NOMO-1 treated with dmso at 0.1 percent for 144 hours (cell line): Measurements from ENCODE around the gene WWC1.

Source experiments
- DNase-seq: peaks from one replicate; lab custom pipeline; 2025; ENCODE audit not compliant: unreplicated experiment; lab: John Stamatoyannopoulos, UW

WWC1 gene

GRCh38 chr5:168360521-168361285 lies 69.3 kb downstream of the WWC1 start:
- DNase-seq: no peak

- no peak for DNase-seq
Measured at GRCh38 chr5:168362097-168362885, 70.8 kb downstream of the WWC1 start.

DNA sequence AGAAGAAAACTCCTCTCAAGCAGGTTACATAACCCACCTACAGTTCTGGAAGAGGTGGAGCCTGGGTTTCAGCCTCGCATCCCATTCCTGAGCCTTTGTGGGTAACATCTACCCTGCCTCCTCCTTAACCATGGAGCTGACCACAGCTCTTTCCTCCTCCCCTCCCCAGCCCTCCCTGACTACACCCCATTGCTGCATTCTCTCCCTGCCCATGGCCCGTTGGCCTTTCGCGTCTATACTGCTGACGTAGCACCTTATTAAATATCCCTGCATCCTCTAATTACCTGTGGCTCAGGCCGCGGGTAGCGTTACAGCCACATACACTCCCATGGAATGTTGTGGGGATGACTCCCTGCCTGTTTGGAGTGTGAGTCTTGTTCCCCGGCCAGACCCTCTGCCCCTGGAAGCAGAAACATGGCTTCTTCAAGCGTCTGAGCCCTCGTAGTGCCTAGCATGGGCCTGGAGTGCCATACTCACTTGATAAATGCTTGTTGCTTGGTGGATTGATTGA lies 72.8 kb downstream of the WWC1 start:
- DNase-seq: no peak

DNA sequence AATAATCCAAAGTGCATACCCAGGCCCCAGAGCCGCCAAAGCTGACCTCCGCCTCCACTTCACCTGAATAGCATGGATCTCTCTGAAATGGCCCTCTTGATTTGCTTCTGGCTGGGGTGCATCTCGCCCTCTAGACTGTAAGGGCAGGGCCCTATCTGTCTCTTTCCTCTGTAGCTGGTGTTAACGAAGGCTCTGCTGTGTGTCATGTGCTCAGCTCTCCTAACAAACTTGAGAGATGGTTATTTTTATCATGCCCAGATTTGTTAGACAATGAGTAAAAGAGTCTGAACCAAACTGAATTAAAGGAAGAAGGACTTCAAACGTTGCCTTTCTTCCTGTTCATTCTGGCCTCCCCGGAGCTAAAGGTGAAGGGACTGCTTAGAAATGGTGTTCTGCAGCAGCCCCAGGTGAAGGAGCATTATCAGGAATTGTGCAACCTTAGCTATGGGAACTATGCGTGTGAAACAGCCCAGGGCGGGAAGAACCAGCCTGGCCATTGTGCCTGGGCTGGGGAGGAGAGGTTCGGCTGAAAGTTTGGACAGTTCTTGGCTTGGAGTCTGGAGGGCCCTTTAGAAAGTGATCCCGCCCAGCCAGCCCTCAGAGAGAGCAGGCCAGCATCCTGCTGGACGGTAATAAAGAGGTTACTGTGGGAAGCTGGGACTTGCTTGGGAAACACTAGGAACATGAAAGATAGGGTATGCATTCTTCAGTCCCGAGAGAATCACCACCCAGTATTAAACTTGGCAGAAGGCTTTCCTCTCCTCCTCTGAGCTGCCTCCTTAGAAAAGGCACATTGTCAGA lies 73.5 kb downstream of the WWC1 start:
- DNase-seq: no peak

GRCh38 chr5:168365581-168366081 lies 74.2 kb downstream of the WWC1 start:
- no peak for DNase-seq

DNA sequence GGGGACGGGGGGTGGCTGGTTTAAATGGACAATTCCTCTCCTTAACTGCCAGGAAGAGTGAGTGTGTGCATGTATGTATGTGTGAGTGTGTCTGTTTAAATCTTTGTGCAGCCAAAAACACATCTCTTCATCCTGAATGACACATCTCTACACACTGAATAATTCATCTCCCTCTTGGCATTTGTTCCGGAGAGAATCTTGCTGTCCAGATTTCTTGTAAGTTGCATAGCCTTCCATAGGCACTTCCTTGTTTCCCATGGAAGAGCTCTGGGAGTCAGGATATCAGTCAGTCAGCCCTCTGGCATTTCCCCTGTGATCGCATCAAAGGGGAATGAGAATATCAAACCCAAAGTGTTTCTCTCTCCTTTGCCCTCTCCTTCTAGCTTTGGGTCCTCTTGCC lies 74.7 kb downstream of the WWC1 start:
- no peak for DNase-seq

DNA sequence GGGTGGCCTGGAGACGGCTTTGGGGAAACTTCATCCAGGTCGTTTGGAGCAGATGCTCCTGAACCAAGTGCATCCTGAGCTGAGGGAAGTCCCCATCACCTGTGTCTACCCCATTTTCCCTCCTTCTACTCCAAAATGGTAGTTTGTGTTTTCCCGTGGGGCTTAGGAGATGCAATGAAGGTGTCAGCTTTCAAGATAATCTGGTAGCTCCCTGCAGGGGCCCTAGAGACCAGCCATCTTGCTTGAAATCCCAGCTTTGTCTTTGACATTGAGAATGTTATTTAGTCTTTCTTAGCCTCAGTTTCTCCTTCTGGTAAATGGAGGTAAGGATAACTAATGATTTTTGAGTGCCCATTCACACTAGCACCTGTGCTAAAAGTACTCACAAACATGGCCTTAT lies 77.4 kb downstream of the WWC1 start:
- DNase-seq: no peak

GRCh38 chr5:168370831-168371230 lies 79.4 kb downstream of the WWC1 start:
- no peak for DNase-seq

- no peak for DNase-seq
Measured at GRCh38 chr5:168372356-168372946, 81.0 kb downstream of the WWC1 start.

DNA sequence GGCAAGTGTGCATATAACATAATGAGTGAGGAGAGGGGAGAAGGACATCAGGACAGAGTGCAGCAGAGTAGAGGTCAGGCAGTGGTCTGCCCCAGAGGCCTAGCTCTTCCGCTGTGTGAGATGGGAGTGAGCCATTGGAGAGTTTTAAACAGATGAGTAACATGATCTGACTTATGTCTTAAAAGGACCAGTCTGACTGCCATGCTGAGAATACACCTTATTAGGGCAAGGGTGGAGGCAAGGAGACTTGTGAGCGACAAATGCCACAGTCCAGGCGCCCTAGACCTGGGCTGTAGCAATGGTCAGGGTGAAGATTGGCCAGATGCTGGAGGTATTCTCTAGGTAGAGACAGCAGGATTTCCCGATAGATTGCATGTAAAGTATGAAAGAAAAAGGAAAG lies 83.1 kb downstream of the WWC1 start:
- DNase-seq: no peak

GRCh38 chr5:168375214-168375613 lies 83.8 kb downstream of the WWC1 start:
- DNase-seq: no peak

DNA sequence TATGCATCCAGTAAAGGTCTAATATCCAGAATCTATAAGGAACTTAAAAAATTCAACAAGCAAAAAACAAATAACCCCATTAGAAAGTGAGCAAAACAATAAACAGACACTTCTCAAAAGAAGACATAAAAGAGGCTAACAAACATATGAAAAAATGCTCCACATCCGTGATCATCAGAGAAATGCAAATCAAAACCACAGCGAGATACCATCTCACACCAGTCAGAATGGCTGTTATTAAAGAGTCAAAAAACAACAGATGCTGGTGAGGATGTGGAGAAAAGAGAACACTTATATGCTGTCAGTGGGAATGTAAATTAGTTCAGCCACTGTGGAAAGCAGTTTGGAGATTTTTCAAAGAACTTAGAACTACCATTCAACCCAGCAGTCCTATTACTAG lies 86.1 kb downstream of the WWC1 start:
- no peak for DNase-seq

DNA sequence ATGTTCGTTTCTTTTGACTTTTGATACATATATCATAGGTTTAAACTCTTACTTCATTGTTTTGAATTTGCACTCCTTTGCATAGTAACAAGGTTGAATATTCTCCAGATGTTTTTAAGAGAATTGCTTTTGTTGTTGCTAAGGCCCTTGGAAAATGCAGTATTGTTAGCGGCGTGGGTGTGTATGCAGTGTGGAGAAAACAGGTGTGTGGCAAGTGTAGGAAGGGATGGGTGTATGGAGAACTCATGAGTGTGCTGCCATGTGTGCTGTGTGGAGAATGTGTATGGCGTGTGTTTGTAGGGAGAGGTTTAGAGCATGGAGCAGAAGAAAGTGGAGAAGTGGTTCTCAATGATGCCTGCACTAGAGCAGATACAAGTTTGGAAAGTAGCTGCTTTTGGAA lies 87.3 kb downstream of the WWC1 start:
- DNase-seq: no peak

- no peak for DNase-seq
Measured at GRCh38 chr5:168382421-168382820, 91.0 kb downstream of the WWC1 start.

- no peak for DNase-seq
Measured at GRCh38 chr5:168390491-168390890, 99.0 kb downstream of the WWC1 start.

- no peak for DNase-seq
Measured at GRCh38 chr5:168393773-168394172, 102.3 kb downstream of the WWC1 start.

DNA sequence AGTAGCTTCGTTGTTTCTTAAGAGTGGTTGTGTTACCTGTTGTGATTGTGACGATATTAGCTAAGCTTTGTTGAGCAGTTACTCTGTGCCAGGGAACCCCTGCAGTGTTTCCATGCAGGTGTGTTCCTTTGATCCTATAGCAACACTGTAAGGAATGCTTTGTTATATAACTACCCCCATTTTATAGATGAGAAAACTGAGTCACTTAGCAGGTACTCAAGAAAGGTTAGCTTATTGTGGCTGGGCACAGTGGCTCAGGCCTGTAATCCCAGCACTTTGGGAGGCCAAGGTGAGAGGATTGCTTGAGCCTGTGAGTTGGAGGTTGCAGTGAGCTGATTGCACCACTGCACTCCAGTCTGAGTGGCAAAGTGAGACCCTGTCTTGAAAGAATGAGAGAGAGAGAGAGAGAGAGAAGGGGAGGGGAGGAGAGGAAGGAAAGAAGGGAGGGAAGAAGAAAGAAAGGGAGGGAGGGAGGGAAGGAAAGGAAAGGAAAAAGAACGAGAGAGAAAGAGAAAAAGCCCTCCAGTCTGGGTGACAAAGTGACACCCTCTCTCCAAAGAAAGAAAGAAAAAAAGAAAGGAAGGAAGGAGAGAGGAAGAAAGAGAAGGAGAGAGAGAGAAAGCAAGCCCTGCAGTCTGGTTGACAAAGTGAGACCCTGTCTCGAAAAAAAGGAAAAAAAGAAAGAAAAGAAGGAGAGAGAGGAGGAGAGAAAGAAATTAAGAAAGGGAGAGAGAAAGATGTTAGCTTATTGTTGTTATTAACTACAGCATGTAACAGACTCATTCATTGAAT lies 109.2 kb downstream of the WWC1 start:
- no peak for DNase-seq

DNA sequence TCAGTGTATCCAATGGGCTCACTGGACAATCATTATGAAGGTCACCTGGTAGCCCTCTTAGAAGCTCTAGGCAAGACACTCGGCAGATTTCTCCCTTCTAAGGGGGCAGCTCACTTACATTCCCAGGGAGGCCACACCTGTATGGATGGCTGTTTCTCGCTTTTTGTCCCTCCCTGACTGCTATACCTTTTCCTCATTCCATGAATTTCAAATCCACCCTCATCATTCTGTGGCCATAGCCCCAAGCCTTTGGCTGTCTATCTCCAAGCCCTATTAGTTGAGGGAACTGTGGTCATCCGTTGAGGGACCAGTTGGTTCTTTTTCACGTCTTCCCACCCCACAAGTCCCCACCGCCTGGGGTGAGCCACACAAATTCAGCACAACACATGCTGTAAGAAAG lies 109.8 kb downstream of the WWC1 start:
- no peak for DNase-seq

GRCh38 chr5:168401880-168402279 lies 110.4 kb downstream of the WWC1 start:
- DNase-seq: no peak

DNA sequence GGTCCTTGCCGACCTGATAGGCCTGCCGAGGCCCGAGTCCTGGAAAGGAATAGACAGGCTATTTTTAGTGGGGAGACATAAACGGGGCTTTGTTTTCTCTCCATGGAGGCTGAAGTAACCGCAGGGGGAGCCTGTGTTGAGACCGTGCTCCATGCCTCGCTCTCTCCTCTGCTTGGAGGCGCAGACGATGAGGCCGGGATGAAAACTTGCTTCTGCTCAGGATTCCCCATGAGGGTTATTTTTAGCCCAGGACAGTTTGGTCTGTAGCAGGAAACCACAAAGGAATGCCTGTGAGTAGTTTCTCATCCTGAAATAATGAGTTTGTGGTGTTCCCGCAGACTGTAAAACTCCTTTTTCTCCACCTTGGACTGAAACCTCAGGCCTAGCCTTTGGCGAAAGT lies 112.9 kb downstream of the WWC1 start:
- DNase-seq: no peak
